B cell (primary cell): Measurements from ENCODE around the gene RTP1. TPM values are rescaled to one million over a fixed set of nuclear protein-coding genes. Genes with fewer than 3 reads are reported as not detected.
A peak's percentile ranks its signal among the peaks of the same experiment; 100 is the strongest.

Source experiments
- ATAC-seq: fragments of 200-7000 bp; cut with Tn5 transposase; one replicate; pipeline ENCODE4 v1.10.0; 2021; ENCODE audit warnings: low read depth, mild to moderate bottlenecking, moderate number of reproducible peaks, moderate library complexity
- CTCF ChIA-PET: fragments of 350-600 bp; sonication (Branson Sonifier 250); formaldehyde crosslinking; loops from one replicate; lab custom pipeline; 2021; ENCODE audit warnings: antibody characterized with exemption, inconsistent platforms; lab: Charles Lee
- POLR2A ChIA-PET: fragments of 350-600 bp; sonication (Branson Sonifier 250); formaldehyde crosslinking; loops from one replicate; lab custom pipeline; 2021; ENCODE audit warnings: antibody characterized with exemption; lab: Charles Lee
- DNase-seq: peaks from one replicate; pipeline ENCODE4 v3.0.0; 2013
- H2AFZ ChIP-seq: 2 replicates; pipeline ENCODE4 v1.6.1; 2012; ENCODE audit warnings: mild to moderate bottlenecking, low read depth, low read length; ENCODE audit not compliant: insufficient read depth, poor library complexity, severe bottlenecking
- H3K27ac ChIP-seq, 2 donors: 1 replicate in 1 of 2; 2 replicates in 1 of 2; pipeline ENCODE4 v1.5.1; 2012 to 2013; ENCODE audit warnings: low read length in 2 of 2, mild to moderate bottlenecking in 2 of 2, moderate library complexity in 1 of 2
- H3K27me3 ChIP-seq, 4 experiments: fragments of 200-600 bp in 1 of 4; sonication (generic) in 1 of 4; replicated peaks in 1 of 4; 1 replicate in 2 of 4; 2 replicates in 2 of 4; pipeline versions ENCODE4 v1.6.1 to v1.7.0; 2013 to 2016; ENCODE audit warnings: low read length in 3 of 4, mild to moderate bottlenecking in 2 of 4, mixed read lengths in 1 of 4, moderate library complexity in 1 of 4; ENCODE audit not compliant: insufficient read depth in 4 of 4, control insufficient read depth in 3 of 4; ENCODE audit errors: control extremely low read depth in 1 of 4
- H3K36me3 ChIP-seq, 2 experiments: replicated peaks in 1 of 2; 1 replicate in 1 of 2; 2 replicates in 1 of 2; pipeline versions ENCODE4 v1.6.1 to v1.7.1; 2013; ENCODE audit warnings: low read length in 1 of 2; ENCODE audit not compliant: insufficient read depth in 2 of 2, control insufficient read depth in 1 of 2; ENCODE audit errors: control extremely low read depth in 1 of 2, extremely low read depth in 1 of 2
- H3K4me1 ChIP-seq, 2 donors: fragments of 200-600 bp in 1 of 2; sonication (generic) in 1 of 2; 1 replicate in 1 of 2; 2 replicates in 1 of 2; pipeline versions ENCODE4 v1.5.1 to v1.6.1; 2013 to 2017; ENCODE audit warnings: low read length in 2 of 2; ENCODE audit not compliant: control insufficient read depth in 2 of 2, insufficient read depth in 2 of 2
- H3K4me2 ChIP-seq: replicated peaks from 2 replicates; pipeline ENCODE3; 2012; ENCODE audit warnings: mild to moderate bottlenecking, low read depth, low read length; ENCODE audit not compliant: poor library complexity, severe bottlenecking
- H3K4me3 ChIP-seq, 5 experiments: fragments of 200-600 bp in 1 of 5; sonication (generic) in 1 of 5; 1 replicate in 3 of 5; 2 replicates in 2 of 5; pipeline versions ENCODE4 v1.5.1 to v1.7.0; 2011 to 2016; ENCODE audit warnings: low read length in 4 of 5, mild to moderate bottlenecking in 4 of 5, low read depth in 2 of 5, control low read depth in 1 of 5, moderate library complexity in 1 of 5; ENCODE audit not compliant: insufficient read depth in 1 of 5; ENCODE audit errors: control extremely low read depth in 1 of 5, extremely low read depth in 1 of 5
- H3K79me2 ChIP-seq: fragments of 200-600 bp; sonication (generic); one replicate; pipeline ENCODE4 v1.6.0; 2016; ENCODE audit warnings: low read length; ENCODE audit not compliant: control insufficient read depth, insufficient read depth
- H3K9ac ChIP-seq: fragments of 200-600 bp; sonication (generic); 2 replicates; pipeline ENCODE4 v1.6.1; 2017; ENCODE audit warnings: mild to moderate bottlenecking, low read length, moderate library complexity
- H3K9me3 ChIP-seq, 3 donors: one replicate each; pipeline versions ENCODE4 v1.6.1 to v1.7.1; 2013; ENCODE audit warnings: low read length in 2 of 3; ENCODE audit not compliant: control insufficient read depth in 2 of 3, insufficient read depth in 1 of 3; ENCODE audit errors: control extremely low read depth in 1 of 3
- H4K20me1 ChIP-seq: 2 replicates; pipeline ENCODE4 v1.6.0; 2012; ENCODE audit warnings: mild to moderate bottlenecking, low read length; ENCODE audit not compliant: insufficient read depth, control insufficient read depth, poor library complexity, severe bottlenecking
- H3K27ac Mint-ChIP-seq: one replicate; pipeline ENCODE4 v1.8.0; 2021; ENCODE audit warnings: mixed read lengths
- H3K27me3 Mint-ChIP-seq: one replicate; pipeline ENCODE4 v1.8.0; 2021; ENCODE audit warnings: mixed read lengths
- H3K4me1 Mint-ChIP-seq: one replicate; pipeline ENCODE4 v1.8.0; 2021; ENCODE audit warnings: mixed read lengths
- H3K4me3 Mint-ChIP-seq: one replicate; pipeline ENCODE4 v1.8.0; 2021; ENCODE audit warnings: mixed read lengths
- H3K9me3 Mint-ChIP-seq: one replicate; pipeline ENCODE4 v1.8.0; 2022; ENCODE audit warnings: mixed read lengths; ENCODE audit not compliant: insufficient read depth
- CTCF ChIP-seq: fragments of 200-600 bp; IDR thresholded peaks from one replicate; pipeline ENCODE4 v1.8.0; 2022; ENCODE audit warnings: antibody characterized with exemption, mild to moderate bottlenecking
- EZH2 ChIP-seq: IDR thresholded peaks from 2 replicates; pipeline ENCODE4 v1.6.1; 2012; ENCODE audit warnings: borderline replicate concordance, low read depth, mild to moderate bottlenecking, moderate library complexity, low read length; ENCODE audit not compliant: insufficient read depth, poor library complexity, severe bottlenecking
- WGBS: methylation state at CpG from one replicate; pipeline ENCODE4 v1.1.5; 2013; ENCODE audit warnings: missing lambda C conversion rate; ENCODE audit not compliant: insufficient coverage; 5-methylcytosine and 5-hydroxymethylcytosine counted together
- intact Hi-C: fragments of 100-400 bp; cut with micrococcal nuclease; formaldehyde crosslinking; loops from one replicate; pipeline ENCODE4 v1.10.0; 2022
- polyA plus RNA-seq: library from polyadenylated mRNA; depleted of rRNA; stranded (reverse); fragments of >200 nt; gene quantifications from 2 replicates; pipeline ENCODE4 v1.2.3, GENCODE V29; 2012
- total RNA-seq, 2 donors: library from RNA; stranded (reverse); fragments of 120-200 nt in 1 of 2; gene quantifications; 1 replicate in 1 of 2; 2 replicates in 1 of 2; pipeline versions ENCODE4 v1.2.3 to v1.2.4, GENCODE V29; 2013 to 2022

Gene RTP1
- total and polyA plus RNA-seq, 2 donors (not counting 1 experiment from before 2014, with no cell fraction given) = not detected

DNA sequence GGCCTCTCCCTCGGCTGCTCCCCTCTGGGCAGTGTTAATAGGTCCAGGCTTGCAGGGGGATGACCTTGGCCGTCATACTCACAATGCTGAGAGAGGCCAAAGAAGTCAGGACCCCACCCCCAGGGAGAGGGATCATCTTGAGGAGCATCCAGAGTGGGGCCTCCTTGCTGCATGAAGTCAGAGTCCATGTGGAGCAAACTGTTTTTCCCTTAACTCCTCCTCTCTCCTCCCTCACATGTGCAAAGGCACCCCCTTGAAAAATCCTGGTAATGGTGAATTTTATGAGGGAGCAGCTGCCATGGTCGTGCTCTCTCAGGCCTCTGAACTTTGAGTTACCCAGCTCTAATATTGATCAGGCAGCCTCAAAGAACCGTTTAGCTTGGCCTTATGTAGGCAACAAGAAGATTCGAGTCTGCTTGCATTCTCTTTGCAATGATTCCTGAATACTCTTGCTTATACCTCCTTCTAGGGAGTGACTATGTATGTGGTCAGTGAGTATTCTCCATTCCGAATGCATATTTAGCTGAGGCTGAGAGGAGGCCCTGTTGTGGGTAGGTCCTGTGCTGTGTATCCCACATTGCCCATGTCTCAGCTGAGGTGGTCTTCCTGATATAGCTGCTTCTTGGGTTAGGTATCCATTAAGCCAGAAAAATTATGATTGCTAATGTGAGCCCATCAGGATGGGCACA is 34.9 kb upstream of the RTP1 start:
- Histone ChIP-seq H3K27me3 (peaks cover 0 to 6% (median 0%) of the 10 kb centered on the region in 4 experiments), H3K4me3 (no peak overlapping the region), H2AFZ (no peak overlapping the region), H3K4me1 (no peaks in the 10 kb centered on the region), H3K9me3 (no peaks in the 10 kb centered on the region), H3K4me2 (no peak overlapping the region), H3K27ac (no peak overlapping the region), H3K9ac (no peak overlapping the region), H4K20me1 (no peaks in the 10 kb centered on the region), H3K36me3 (no peaks in the 10 kb centered on the region), H3K79me2 (no peaks in the 10 kb centered on the region)
- no peaks in the 10 kb centered on the region for H3K9me3 Mint-ChIP-seq
- H3K27me3 Mint-ChIP-seq = peaks cover 26% of the 10 kb centered on the region
- DNase-seq = no peak
- CTCF ChIA-PET = interaction anchor here (1.0 to 8.9 kb wide), 8 partner anchors 11 to 548 kb away, joined by 3 to 223 read pairs (median 16); partner anchors contain the start of genes ADIPOQ and RPL39L
- no peak for TF ChIP-seq CTCF
- TF ChIP-seq EZH2 = no peak
- POLR2A ChIA-PET = no interaction called here
- intact Hi-C loops = no loop called here
- no peak overlapping the region for H3K4me3 Mint-ChIP-seq
- ATAC-seq = no peak
- no peak overlapping the region for H3K27ac Mint-ChIP-seq
- 100% methylated on average over 2 of the region's 6 CpGs for WGBS
- peaks cover 1% of the 10 kb centered on the region for H3K4me1 Mint-ChIP-seq

DNA sequence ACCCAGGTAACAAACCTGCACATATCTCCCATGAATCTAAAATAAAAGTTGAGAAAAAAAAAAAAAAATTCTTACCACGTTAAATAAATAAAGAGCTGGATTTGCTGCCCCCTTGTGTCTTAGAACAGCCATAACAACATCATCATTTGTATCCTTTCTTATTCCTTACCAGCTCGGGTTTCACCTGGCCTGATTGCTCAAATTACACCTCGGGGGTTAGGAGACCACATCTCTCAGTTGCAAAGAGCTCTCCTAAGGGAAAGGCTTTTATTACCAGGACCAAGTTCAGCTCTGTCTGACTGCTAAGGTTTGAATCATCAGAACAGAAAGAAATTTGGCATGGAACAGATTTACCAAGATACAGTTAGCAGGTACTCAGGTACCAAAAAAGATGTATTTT is 32.1 kb upstream of the RTP1 start:
- intact Hi-C loops = loop anchor here (1.0 to 5.0 kb wide), 3 partner anchors 52 to 548 kb away; no protein-coding TSS in a partner anchor
- Histone ChIP-seq H3K9me3 (no peaks in the 10 kb centered on the region), H4K20me1 (no peaks in the 10 kb centered on the region), H3K36me3 (no peaks in the 10 kb centered on the region), H3K27ac (no peak overlapping the region), H3K79me2 (no peaks in the 10 kb centered on the region), H3K4me2 (no peak overlapping the region), H2AFZ (peak overlapping the region; percentile 37), H3K4me1 (no peaks in the 10 kb centered on the region), H3K27me3 (peaks cover 0 to 6% (median 0%) of the 10 kb centered on the region in 4 experiments), H3K9ac (no peak overlapping the region), H3K4me3 (no peak overlapping the region)
- Mint-ChIP-seq H3K4me3 (no peak overlapping the region), H3K4me1 (no peaks in the 10 kb centered on the region), H3K27me3 (peaks cover 24% of the 10 kb centered on the region), H3K9me3 (no peaks in the 10 kb centered on the region), H3K27ac (no peak overlapping the region)
- peak; percentile 81 for TF ChIP-seq CTCF
- no peak for TF ChIP-seq EZH2
- peak; percentile 81 for DNase-seq
- ChIA-PET POLR2A (interaction anchor here (0.6 to 0.8 kb wide), 3 partner anchors 100 to 378 kb away, joined by 3 to 4 read pairs (median 3); no protein-coding TSS in a partner anchor), CTCF (interaction anchor here (0.6 to 8.9 kb wide), 66 partner anchors 9 to 1182 kb away, joined by 3 to 223 read pairs (median 4); partner anchors contain the start of genes ADIPOQ, AHSG, DNAJB11 and RPL39L)
- 0% methylated on average over 2 of the region's 3 CpGs for WGBS
- peak; percentile 72 for ATAC-seq
